ENCODE results near the gene MBD6.
A peak's percentile ranks its signal among the peaks of the same experiment; 100 is the strongest.

The MBD6 gene
- total RNA-seq, result 10.5 to 35.9 (median 16.0) reads per million in 9 experiments

GRCh38 chr12:57522011-57522886 is at the start of gene MBD6:
TSS of gene MBD6 (plus strand) at chr12:57522824. CDS start at chr12:57524304, 1,480 bp downstream.
- Mint-ChIP-seq H3K4me3 (peak within 1 kb of the TSS; percentile 97 to 98), H3K9me3 (no peaks in the 10 kb centered on the region), H3K27me3 (no peaks in the 10 kb centered on the region), H3K36me3 (ENCODE audit: insufficient read depth) (peaks cover 72% of the 10 kb centered on the region), H3K27ac (peak within 1 kb of the TSS; percentile 99), H3K4me1 (ENCODE audit: low read depth in 2 of 2) (peaks cover 58 to 72% of the 10 kb centered on the region in 2 donors)
- ATAC-seq (replicated peaks) (peak; percentile 58), DNase-seq (peak; percentile 84 to 91 (median 87))

DNA sequence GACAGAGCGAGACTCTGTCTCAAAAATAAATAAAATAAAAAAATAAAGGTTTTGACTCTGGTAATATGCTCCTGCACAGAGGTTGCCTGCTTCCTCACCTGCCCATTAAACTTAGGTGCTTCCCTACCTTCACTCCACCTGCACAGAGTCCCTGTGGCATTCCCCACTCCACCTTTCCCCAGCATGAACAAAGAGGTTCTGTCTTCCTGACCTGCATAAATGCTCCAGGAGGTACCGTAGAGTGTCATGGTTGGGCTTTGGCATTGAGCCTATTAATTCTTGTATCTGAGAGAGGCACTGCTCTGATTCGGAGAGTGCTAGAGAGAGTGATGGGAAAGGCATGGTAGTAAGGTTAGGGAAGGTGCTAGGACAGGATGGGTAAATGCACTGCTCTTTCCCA is 49.2 kb upstream of the MBD6 start:
- ATAC-seq (replicated peaks) (no peak), DNase-seq (no peak)
- H3K9me3 Mint-ChIP-seq, result no peaks in the 10 kb centered on the region
- H3K27ac Mint-ChIP-seq, result peak overlapping the region; percentile 59 to 90
- H3K27me3 Mint-ChIP-seq, result no peaks in the 10 kb centered on the region
- H3K4me3 Mint-ChIP-seq, result peak overlapping the region; percentile 36 to 77
- H3K36me3 Mint-ChIP-seq (ENCODE audit: insufficient read depth), result peaks cover 86% of the 10 kb centered on the region
- H3K4me1 Mint-ChIP-seq (ENCODE audit: low read depth in 2 of 2), result peaks cover 43 to 55% of the 10 kb centered on the region in 2 donors

- H3K4me1 Mint-ChIP-seq (ENCODE audit: low read depth in 2 of 2), result peaks cover 48 to 59% of the 10 kb centered on the region in 2 donors
- H3K27ac Mint-ChIP-seq, result peak overlapping the region; percentile 78 to 90
- no peaks in the 10 kb centered on the region for H3K9me3 Mint-ChIP-seq
- no peak for DNase-seq
- no peak for ATAC-seq (replicated peaks)
- H3K36me3 Mint-ChIP-seq (ENCODE audit: insufficient read depth), result peaks cover 91% of the 10 kb centered on the region
- peak overlapping the region; percentile 77 to 98 for H3K4me3 Mint-ChIP-seq
- no peaks in the 10 kb centered on the region for H3K27me3 Mint-ChIP-seq
Measured at GRCh38 chr12:57473886-57474285, 48.7 kb upstream of the MBD6 start.

DNA sequence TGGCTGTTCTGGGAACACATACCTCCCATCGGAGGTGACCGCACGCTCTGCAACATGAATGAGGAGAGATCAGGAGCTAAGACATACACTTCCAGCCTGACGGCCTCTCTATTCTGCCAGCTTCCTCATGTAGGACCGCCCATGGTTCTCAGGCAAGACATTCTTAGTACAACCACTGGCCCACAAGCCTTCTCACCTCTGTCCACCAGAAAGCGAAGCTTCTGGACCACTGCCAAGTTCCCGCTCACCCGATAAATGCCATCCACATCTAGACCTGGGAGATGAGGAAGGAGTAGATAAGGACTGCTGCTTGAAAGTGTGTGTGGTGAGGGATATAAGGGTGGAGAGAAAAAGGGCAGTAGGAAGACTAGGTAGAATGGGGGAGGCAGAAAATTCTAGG is 48.2 kb upstream of the MBD6 start:
- Mint-ChIP-seq H3K27ac (peak overlapping the region; percentile 78 to 90), H3K9me3 (no peaks in the 10 kb centered on the region), H3K4me1 (ENCODE audit: low read depth in 2 of 2) (peaks cover 54 to 64% of the 10 kb centered on the region in 2 donors), H3K36me3 (ENCODE audit: insufficient read depth) (peaks cover 91% of the 10 kb centered on the region), H3K4me3 (peak overlapping the region; percentile 77 to 98), H3K27me3 (no peaks in the 10 kb centered on the region)
- DNase-seq, result no peak
- ATAC-seq (replicated peaks), result no peak

DNA sequence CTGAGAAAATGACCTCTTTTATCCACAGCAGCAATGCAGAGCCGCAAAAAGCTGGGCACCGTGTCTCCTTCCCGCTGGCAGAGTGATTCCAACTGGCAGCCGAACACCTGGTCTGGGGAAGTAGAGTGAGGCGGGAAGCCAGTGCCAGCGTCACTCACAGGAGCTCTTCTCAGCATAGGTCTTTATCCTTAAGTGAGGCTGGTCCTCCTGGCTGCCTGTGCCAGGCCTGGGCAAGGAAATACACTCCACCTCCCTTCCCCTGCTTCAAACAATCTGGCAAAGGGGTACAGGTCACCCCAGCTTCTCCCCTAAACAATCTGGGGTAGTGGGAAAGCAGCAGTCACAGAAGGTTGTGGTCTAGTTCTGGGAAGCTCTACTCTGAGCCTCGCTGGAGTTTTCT is 47.8 kb upstream of the MBD6 start:
- peak overlapping the region; percentile 77 to 98 for H3K4me3 Mint-ChIP-seq
- H3K36me3 Mint-ChIP-seq (ENCODE audit: insufficient read depth), result peaks cover 91% of the 10 kb centered on the region
- no peak for ATAC-seq (replicated peaks)

GRCh38 chr12:57475271-57476161 is 47.1 kb upstream of the MBD6 start:
- Mint-ChIP-seq H3K27me3 (no peaks in the 10 kb centered on the region), H3K36me3 (ENCODE audit: insufficient read depth) (peaks cover 91% of the 10 kb centered on the region), H3K27ac (peak overlapping the region; percentile 96 to 98), H3K4me1 (ENCODE audit: low read depth in 2 of 2) (peaks cover 62 to 75% of the 10 kb centered on the region in 2 donors), H3K4me3 (peak overlapping the region; percentile 97 to 98), H3K9me3 (no peaks in the 10 kb centered on the region)
- ATAC-seq (replicated peaks) (no peak), DNase-seq (no peak)

More for the DNA sequence above, 47.8 kb upstream of the MBD6 start:
- no peak for DNase-seq
- no peaks in the 10 kb centered on the region for H3K27me3 Mint-ChIP-seq
- H3K27ac Mint-ChIP-seq, result peak overlapping the region; percentile 78 to 90
- H3K4me1 Mint-ChIP-seq (ENCODE audit: low read depth in 2 of 2), result peaks cover 58 to 69% of the 10 kb centered on the region in 2 donors
- no peaks in the 10 kb centered on the region for H3K9me3 Mint-ChIP-seq

DNA sequence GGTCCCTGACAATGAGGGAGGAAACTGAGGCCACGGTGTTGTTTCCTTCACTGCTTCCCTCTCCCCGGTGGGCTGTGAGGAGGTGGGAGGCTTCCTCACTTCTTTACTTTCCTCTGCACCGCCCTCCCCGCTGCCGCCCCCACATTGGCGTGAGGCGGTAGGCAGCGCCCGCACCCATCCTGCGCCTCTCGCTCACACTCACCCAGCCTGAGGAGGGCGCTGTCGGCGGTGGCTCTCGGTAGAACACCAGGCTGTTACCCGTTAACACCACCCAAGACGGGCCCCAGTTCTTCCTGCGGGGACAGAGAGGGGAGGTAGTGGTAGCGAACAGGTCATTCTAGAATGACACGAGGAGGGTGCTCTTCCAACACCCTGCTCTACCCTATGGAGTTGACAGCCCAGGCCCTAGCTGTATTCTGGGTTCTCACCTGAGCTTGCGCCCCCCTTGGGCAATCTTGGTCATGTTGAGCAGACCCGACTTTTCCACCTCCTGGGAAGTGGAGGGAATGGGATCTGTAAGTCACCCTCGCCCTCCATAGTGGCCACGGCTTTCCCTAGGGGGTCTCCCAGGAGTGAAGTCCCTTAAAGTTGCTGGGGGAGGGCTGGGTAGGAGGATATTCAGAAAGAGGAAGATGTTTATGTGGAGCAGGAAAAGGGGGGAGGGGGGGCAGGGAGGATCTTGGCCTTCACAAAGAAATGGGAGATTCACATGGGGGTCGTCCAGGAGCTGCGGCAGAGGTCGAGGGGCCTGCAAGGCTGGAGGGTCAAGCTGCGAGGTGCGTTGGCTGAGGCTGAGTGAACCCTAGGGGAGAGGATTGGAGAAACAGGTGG is 46.2 kb upstream of the MBD6 start:
- Mint-ChIP-seq H3K36me3 (ENCODE audit: insufficient read depth) (peaks cover 86% of the 10 kb centered on the region), H3K4me1 (ENCODE audit: low read depth in 2 of 2) (peaks cover 68 to 77% of the 10 kb centered on the region in 2 donors), H3K9me3 (no peaks in the 10 kb centered on the region), H3K27ac (peak overlapping the region; percentile 96 to 98), H3K4me3 (peak overlapping the region; percentile 97 to 98), H3K27me3 (no peaks in the 10 kb centered on the region)
- DNase-seq (peak; percentile 69 to 78 (median 77)), ATAC-seq (replicated peaks) (peak; percentile 31)

- no peaks in the 10 kb centered on the region for H3K27me3 Mint-ChIP-seq
- no peaks in the 10 kb centered on the region for H3K9me3 Mint-ChIP-seq
- DNase-seq (no peak), ATAC-seq (replicated peaks) (no peak)
- peaks cover 78% of the 10 kb centered on the region for H3K36me3 Mint-ChIP-seq (ENCODE audit: insufficient read depth)
- H3K4me3 Mint-ChIP-seq, result peak overlapping the region; percentile 97 to 98
- H3K4me1 Mint-ChIP-seq (ENCODE audit: low read depth in 2 of 2), result peaks cover 73 to 78% of the 10 kb centered on the region in 2 donors
- H3K27ac Mint-ChIP-seq, result peak overlapping the region; percentile 96 to 98
Measured at GRCh38 chr12:57476993-57477709, 45.5 kb upstream of the MBD6 start.

DNA sequence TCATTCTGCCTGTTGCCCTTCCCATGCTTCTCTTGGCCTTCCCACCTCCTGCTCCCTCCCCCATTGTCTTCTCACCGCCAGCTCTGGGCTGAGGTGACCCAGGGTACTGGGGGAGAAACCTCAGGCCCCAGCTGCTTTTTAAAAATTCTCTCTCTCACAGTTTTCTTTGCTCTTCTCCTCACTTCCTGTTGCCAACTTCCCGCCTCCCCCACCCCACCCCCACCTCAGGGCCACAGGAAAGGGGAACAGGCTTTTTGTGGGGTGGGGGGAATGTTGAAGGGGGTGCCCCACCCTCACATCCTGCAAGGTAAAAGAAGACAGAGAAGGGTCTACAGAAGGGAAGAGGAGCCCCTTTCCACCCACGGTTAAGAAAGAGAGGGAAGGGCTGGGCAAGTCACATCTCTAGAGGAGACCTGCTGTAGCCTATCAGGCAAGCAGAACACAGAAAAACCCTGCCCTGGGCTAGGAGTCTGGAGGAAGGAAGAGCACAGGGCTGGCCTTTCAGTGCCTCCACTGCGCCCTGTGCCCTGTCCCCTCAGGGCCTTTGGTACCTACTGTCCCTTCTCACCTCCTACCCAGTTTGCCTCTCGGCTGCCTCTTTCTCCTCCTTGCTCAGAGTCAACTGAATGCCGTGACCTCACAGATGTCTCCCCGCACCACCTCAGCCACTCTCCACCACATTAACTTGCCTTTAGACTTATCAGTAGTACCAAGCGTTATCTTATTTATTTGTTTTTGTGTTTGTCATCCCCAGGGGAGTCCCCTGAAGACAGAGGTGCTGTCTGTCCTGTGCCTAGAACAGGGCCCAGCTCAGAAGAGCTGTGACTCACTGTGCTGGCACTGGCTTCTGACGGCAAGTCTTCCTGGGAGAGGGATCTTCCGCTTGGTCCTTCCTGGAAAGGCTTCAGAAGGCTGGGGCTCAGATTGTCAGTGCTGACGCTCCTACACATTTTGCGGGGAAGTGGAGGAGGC is 44.6 kb upstream of the MBD6 start:
- Mint-ChIP-seq H3K27me3 (no peaks in the 10 kb centered on the region), H3K4me3 (peak overlapping the region; percentile 97 to 98), H3K27ac (peak overlapping the region; percentile 96 to 98), H3K36me3 (ENCODE audit: insufficient read depth) (peaks cover 70% of the 10 kb centered on the region), H3K4me1 (ENCODE audit: low read depth in 2 of 2) (peaks cover 73 to 77% of the 10 kb centered on the region in 2 donors), H3K9me3 (no peaks in the 10 kb centered on the region)
- DNase-seq, result peak; percentile 50 to 53 (median 52)
- ATAC-seq (replicated peaks), result peak; percentile 54

GRCh38 chr12:57479043-57479375 is 43.6 kb upstream of the MBD6 start:
- Mint-ChIP-seq H3K9me3 (no peaks in the 10 kb centered on the region), H3K36me3 (ENCODE audit: insufficient read depth) (peaks cover 60% of the 10 kb centered on the region), H3K27ac (peak overlapping the region; percentile 96 to 98), H3K4me3 (peak overlapping the region; percentile 97 to 98), H3K27me3 (no peaks in the 10 kb centered on the region), H3K4me1 (ENCODE audit: low read depth in 2 of 2) (peaks cover 69% of the 10 kb centered on the region in 2 donors)
- ATAC-seq (replicated peaks) (no peak), DNase-seq (no peak)

GRCh38 chr12:57479376-57480115 is 43.1 kb upstream of the MBD6 start, which contains the start of gene ARHGAP9:
TSS of gene ARHGAP9 (minus strand) at chr12:57479866. CDS start at chr12:57479406, 460 bp downstream.
- H3K27ac Mint-ChIP-seq, result peak within 1 kb of the TSS; percentile 96 to 98
- no peaks in the 10 kb centered on the region for H3K9me3 Mint-ChIP-seq
- no peaks in the 10 kb centered on the region for H3K27me3 Mint-ChIP-seq
- H3K4me3 Mint-ChIP-seq, result peak within 1 kb of the TSS; percentile 97 to 98
- peaks cover 64% of the 10 kb centered on the region in 2 donors for H3K4me1 Mint-ChIP-seq (ENCODE audit: low read depth in 2 of 2)
- DNase-seq (peak; percentile 53 to 72 (median 57)), ATAC-seq (replicated peaks) (peak; percentile 67)
- H3K36me3 Mint-ChIP-seq (ENCODE audit: insufficient read depth), result peaks cover 54% of the 10 kb centered on the region

Data from effector memory CD8-positive, alpha-beta T cell (primary cell).